Neural crest cell (in vitro differentiated cells): ENCODE measurements around the gene MYO5B. TPM values are rescaled to one million over a fixed set of nuclear protein-coding genes. Genes with fewer than 3 reads are reported as not detected.

Experiments
- DNase-seq: peaks from one replicate; pipeline ENCODE4 v3.0.0; 2021; ENCODE audit warnings: low read depth, mixed read lengths, low spot score
- H3K27ac Mint-ChIP-seq: one replicate; pipeline ENCODE4 v1.8.0; 2021; ENCODE audit warnings: mild to moderate bottlenecking, mixed read lengths; ENCODE audit not compliant: unreplicated experiment
- H3K27me3 Mint-ChIP-seq: 2 replicates; pipeline ENCODE4 v1.8.0; 2021; ENCODE audit warnings: low read depth, mild to moderate bottlenecking, mixed read lengths
- H3K36me3 Mint-ChIP-seq: 2 replicates; pipeline ENCODE4 v1.8.0; 2021; ENCODE audit warnings: low read depth, mild to moderate bottlenecking, mixed read lengths
- H3K4me1 Mint-ChIP-seq: 2 replicates; pipeline ENCODE4 v1.8.0; 2021; ENCODE audit warnings: mixed read lengths
- H3K4me3 Mint-ChIP-seq: one replicate; pipeline ENCODE4 v1.8.0; 2021; ENCODE audit warnings: mild to moderate bottlenecking, mixed read lengths
- H3K9me3 Mint-ChIP-seq: 2 replicates; pipeline ENCODE4 v1.8.0; 2021; ENCODE audit warnings: mixed read lengths
- CTCF ChIP-seq: fragments of 200-600 bp; sonication (generic); conservative IDR thresholded peaks from 2 replicates; pipeline ENCODE4 v1.5.0; 2021; ENCODE audit warnings: antibody characterized with exemption, mild to moderate bottlenecking
- total RNA-seq: library from RNA; stranded (reverse); gene quantifications from 2 replicates; pipeline ENCODE4 v1.2.1, GENCODE V29; 2021

MYO5B gene
- total RNA-seq, 1 donor from 2014 or later: 0.40 TPM

GRCh38 chr18:49905771-49906170 is 289.2 kb downstream of the MYO5B start:
- Mint-ChIP-seq H3K27me3 (peaks cover 3% of the 10 kb centered on the region), H3K4me3 (no peak overlapping the region), H3K27ac (no peak overlapping the region), H3K4me1 (no peaks in the 10 kb centered on the region), H3K9me3 (no peaks in the 10 kb centered on the region), H3K36me3 (no peaks in the 10 kb centered on the region)
- TF ChIP-seq CTCF: no peak
- no peak for DNase-seq

- Mint-ChIP-seq H3K9me3 (no peaks in the 10 kb centered on the region), H3K27ac (peak overlapping the region; percentile 22), H3K4me1 (no peaks in the 10 kb centered on the region), H3K4me3 (no peak overlapping the region), H3K36me3 (no peaks in the 10 kb centered on the region), H3K27me3 (peaks cover 3% of the 10 kb centered on the region)
- DNase-seq: no peak
- TF ChIP-seq CTCF: no peak
These were observed 289.9 kb downstream of the MYO5B start for GRCh38 chr18:49904871-49905555.

- Mint-ChIP-seq H3K9me3 (no peaks in the 10 kb centered on the region), H3K36me3 (no peaks in the 10 kb centered on the region), H3K27ac (no peak overlapping the region), H3K4me3 (no peak overlapping the region), H3K27me3 (peaks cover 6% of the 10 kb centered on the region), H3K4me1 (no peaks in the 10 kb centered on the region)
- no peak for DNase-seq
- no peak for TF ChIP-seq CTCF
These were observed 293.0 kb downstream of the MYO5B start for GRCh38 chr18:49901862-49902340.

- Mint-ChIP-seq H3K4me1 (no peaks in the 10 kb centered on the region), H3K27ac (no peak overlapping the region), H3K9me3 (no peaks in the 10 kb centered on the region), H3K4me3 (no peak overlapping the region), H3K27me3 (peaks cover 15% of the 10 kb centered on the region), H3K36me3 (no peaks in the 10 kb centered on the region)
- peak; percentile 40 for TF ChIP-seq CTCF
- no peak for DNase-seq
These were observed 295.2 kb downstream of the MYO5B start for GRCh38 chr18:49899657-49900330.

GRCh38 chr18:49898421-49898820 is 296.5 kb downstream of the MYO5B start:
- H3K9me3 Mint-ChIP-seq: no peaks in the 10 kb centered on the region
- H3K27ac Mint-ChIP-seq: no peak overlapping the region
- no peaks in the 10 kb centered on the region for H3K4me1 Mint-ChIP-seq
- H3K36me3 Mint-ChIP-seq: no peaks in the 10 kb centered on the region
- peak; percentile 76 for DNase-seq
- peaks cover 15% of the 10 kb centered on the region for H3K27me3 Mint-ChIP-seq
- no peak overlapping the region for H3K4me3 Mint-ChIP-seq
- TF ChIP-seq CTCF: no peak
